ENCODE measurements around the gene CD44. TPM values are rescaled to one million over a fixed set of nuclear protein-coding genes. Genes with fewer than 3 reads are reported as not detected.

CD44 gene
- total RNA-seq, 4 donors from 2014 or later = 164 to 302 (median 189) TPM

- Histone ChIP-seq H3K36me3 (peaks cover 0 to 6% of the 10 kb centered on the region in 2 donors), H3K9me3 (no peaks in the 10 kb centered on the region), H3K27ac (peak overlapping the region in 1 of 3 donors; percentile 25), H3K4me1 (peaks cover 27 to 42% of the 10 kb centered on the region in 2 donors), H3K27me3 (no peaks in the 10 kb centered on the region), H3K4me3 (replicated peaks in 1 of 3) (no peak overlapping the region)
- no peak for TF ChIP-seq CTCF (IDR thresholded peaks at IDR 0.05)
- no peak for TF ChIP-seq POLR2A (IDR thresholded peaks at IDR 0.05)
- WGBS, 2 donors = 84 to 87% methylated on average over 5 of the region's 5 CpGs
- intact Hi-C loops (cut with DNase I) = no loop called here
- no peak for DNase-seq
Observed at GRCh38 chr11:35180317-35181233, 41.6 kb downstream of the CD44 start.

- WGBS, 2 donors = 88 to 96% methylated on average over 6 of the region's 6 CpGs
- no peak for DNase-seq
- peaks cover 19 to 30% of the 10 kb centered on the region in 2 donors for H3K4me1 ChIP-seq
- no peaks in the 10 kb centered on the region for H3K27me3 ChIP-seq
- TF ChIP-seq POLR2A (IDR thresholded peaks at IDR 0.05) = no peak
- TF ChIP-seq CTCF (IDR thresholded peaks at IDR 0.05) = no peak
- H3K9me3 ChIP-seq = no peaks in the 10 kb centered on the region
- H3K36me3 ChIP-seq = peaks cover 0 to 6% of the 10 kb centered on the region in 2 donors
- intact Hi-C loops (cut with DNase I) = no loop called here
- H3K4me3 ChIP-seq (replicated peaks in 1 of 3) = no peak overlapping the region
- H3K27ac ChIP-seq = no peak overlapping the region
Observed at GRCh38 chr11:35182317-35182939, 43.5 kb downstream of the CD44 start.

GRCh38 chr11:35183326-35183925 is 44.5 kb downstream of the CD44 start:
- Histone ChIP-seq H3K27ac (peak overlapping the region in 1 of 3 donors; percentile 2), H3K4me1 (peaks cover 10 to 20% of the 10 kb centered on the region in 2 donors), H3K27me3 (no peaks in the 10 kb centered on the region), H3K36me3 (peaks cover 0 to 6% of the 10 kb centered on the region in 2 donors), H3K4me3 (replicated peaks in 1 of 3) (no peak overlapping the region), H3K9me3 (no peaks in the 10 kb centered on the region)
- no peak for DNase-seq
- intact Hi-C loops (cut with DNase I) = no loop called here
- no peak for TF ChIP-seq POLR2A (IDR thresholded peaks at IDR 0.05)
- TF ChIP-seq CTCF (IDR thresholded peaks at IDR 0.05) = no peak
- 78 to 87% methylated on average over 2 of the region's 2 CpGs for WGBS, 2 donors

GRCh38 chr11:35185696-35186095 is 46.7 kb downstream of the CD44 start:
- Histone ChIP-seq H3K9me3 (no peaks in the 10 kb centered on the region), H3K4me1 (no peaks in the 10 kb centered on the region), H3K27ac (no peak overlapping the region), H3K36me3 (peaks cover 6% of the 10 kb centered on the region in 2 donors), H3K4me3 (replicated peaks in 1 of 3) (no peak overlapping the region), H3K27me3 (no peaks in the 10 kb centered on the region)
- intact Hi-C loops (cut with DNase I) = no loop called here
- TF ChIP-seq CTCF (IDR thresholded peaks at IDR 0.05) = no peak
- no peak for TF ChIP-seq POLR2A (IDR thresholded peaks at IDR 0.05)
- WGBS, 2 donors = 74 to 79% methylated on average over 2 of the region's 2 CpGs
- no peak for DNase-seq

Measured in thyroid gland (tissue), 4 donors.